Activated CD4-positive, alpha-beta T cell treated with anti-CD3 and anti-CD28 coated beads, Interleukin-2, amount 50 U/mL, for 24 hours (primary cell): ENCODE measurements around the gene TOR3A.
"Not testable (repeated sequence)": the region's sequence is repeated elsewhere in the genome, so short reads cannot be mapped to it uniquely, and the experiment has no call there.

Source experiments
- DNase-seq, 2 donors: peaks; one replicate each; pipeline ENCODE4 v3.0.0-alpha.2; 2020; ENCODE audit warnings: low read depth in 1 of 2, low spot score in 1 of 2

TOR3A gene, protein sequence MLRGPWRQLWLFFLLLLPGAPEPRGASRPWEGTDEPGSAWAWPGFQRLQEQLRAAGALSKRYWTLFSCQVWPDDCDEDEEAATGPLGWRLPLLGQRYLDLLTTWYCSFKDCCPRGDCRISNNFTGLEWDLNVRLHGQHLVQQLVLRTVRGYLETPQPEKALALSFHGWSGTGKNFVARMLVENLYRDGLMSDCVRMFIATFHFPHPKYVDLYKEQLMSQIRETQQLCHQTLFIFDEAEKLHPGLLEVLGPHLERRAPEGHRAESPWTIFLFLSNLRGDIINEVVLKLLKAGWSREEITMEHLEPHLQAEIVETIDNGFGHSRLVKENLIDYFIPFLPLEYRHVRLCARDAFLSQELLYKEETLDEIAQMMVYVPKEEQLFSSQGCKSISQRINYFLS

GRCh38 chr1:179081687-179082332 lies at the start of gene TOR3A:
TSS of gene TOR3A (plus strand) at chr1:179082070. CDS start at chr1:179082129, 59 bp downstream.
- DNase-seq = peak; percentile 60 to 77

- no peak for DNase-seq
Measured at GRCh38 chr1:179034720-179035119, 47.1 kb upstream of the TOR3A start.

DNA sequence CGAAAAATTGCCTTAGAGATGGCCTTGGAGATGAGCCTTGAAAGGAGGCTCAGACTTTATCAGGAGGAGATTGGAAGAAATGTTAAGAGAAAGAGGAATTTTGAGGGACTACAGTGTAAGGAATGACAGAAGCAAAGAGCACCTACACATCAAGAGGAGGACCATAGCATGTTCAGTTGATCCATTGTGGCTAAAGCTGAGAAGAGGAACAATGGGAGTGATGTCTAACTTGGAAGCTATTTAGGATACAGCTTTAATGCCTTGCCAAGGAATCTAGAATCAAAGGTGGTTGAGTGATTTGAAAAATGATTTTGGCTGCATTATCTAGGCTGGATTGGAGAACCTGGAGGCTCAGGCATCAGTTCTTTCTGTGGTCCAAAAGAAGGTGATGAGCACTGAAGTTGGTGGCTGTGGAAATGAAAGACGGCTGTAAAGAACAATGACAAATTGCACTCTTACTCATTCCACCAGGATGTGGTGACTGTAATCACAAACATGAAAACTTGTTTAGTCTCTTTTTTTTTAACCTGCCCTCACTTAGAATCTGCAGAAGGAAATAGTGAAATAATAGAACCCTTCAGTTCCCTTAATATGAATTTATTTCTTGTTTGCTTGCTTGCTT lies 44.9 kb upstream of the TOR3A start:
- DNase-seq = no peak

- no peak for DNase-seq
Measured at GRCh38 chr1:179038528-179039281, 43.2 kb upstream of the TOR3A start.

DNA sequence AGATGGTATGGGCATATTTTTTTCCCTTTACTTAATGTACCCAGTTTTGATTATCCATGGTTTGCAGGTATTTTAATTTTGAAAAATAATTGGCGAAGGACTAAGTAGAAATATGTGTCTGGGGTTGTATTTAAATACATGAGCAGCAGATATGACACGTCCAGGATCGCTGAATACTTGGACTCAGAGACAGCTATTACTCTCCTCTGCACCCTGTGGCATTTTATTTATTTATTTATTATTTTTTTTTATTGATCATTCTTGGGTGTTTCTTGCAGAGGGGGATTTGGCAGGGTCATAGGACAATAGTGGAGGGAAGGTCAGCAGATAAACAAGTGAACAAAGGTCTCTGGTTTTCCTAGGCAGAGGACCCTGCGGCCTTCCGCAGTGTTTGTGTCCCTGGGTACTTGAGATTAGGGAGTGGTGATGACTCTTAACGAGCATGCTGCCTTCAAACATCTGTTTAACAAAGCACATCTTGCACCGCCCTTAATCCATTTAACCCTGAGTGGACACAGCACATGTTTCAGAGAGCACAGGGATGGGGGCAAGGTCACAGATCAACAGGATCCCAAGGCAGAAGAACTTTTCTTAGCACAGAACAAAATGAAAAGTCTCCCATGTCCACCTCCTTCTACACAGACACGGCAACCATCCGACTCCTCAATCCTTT lies 42.2 kb upstream of the TOR3A start:
- not testable (repeated sequence) for DNase-seq

- DNase-seq = not testable (repeated sequence)
Measured at GRCh38 chr1:179040175-179040551, 41.7 kb upstream of the TOR3A start.

DNA sequence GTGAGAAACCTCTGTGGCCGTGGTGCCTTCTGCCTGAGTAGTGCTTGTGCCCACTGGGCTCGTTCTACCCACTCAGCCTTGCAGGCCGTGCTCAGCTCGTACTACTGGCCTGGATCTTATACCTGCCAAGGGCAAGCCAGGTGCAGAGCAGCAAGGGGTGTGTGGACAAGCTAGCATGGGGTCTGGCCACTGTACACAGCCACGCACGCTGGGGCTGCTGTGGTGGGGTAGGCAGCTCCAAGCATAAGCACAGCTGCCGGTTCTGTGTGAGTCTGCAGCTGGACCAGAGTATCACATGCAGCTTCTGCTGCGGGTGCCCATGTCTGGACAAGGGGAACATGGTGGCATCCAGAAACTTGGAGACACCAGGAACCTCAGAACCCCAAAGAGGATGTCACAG lies 39.8 kb upstream of the TOR3A start:
- DNase-seq = no peak

- no peak for DNase-seq
Measured at GRCh38 chr1:179042700-179043099, 39.2 kb upstream of the TOR3A start.

DNA sequence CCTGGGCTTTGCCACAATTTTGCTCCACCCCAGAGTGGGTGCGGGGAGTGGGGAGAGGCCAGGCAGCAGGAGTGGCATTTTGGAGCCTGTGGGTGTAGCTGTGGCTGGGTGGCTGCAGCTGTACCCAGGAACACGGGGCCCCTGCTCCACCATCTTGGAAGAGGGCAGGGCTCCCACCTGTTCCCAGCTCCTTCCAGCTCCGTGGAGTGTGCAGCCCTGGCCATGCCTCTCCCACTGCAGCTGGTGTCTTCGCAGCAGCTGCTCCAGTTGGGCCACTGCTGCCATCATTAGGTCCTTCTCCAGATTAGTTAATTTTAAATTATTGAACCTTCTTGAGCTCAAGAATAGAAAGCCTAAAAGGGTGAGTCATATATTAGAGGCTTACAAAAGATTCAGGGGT lies 38.6 kb upstream of the TOR3A start:
- no peak for DNase-seq

DNA sequence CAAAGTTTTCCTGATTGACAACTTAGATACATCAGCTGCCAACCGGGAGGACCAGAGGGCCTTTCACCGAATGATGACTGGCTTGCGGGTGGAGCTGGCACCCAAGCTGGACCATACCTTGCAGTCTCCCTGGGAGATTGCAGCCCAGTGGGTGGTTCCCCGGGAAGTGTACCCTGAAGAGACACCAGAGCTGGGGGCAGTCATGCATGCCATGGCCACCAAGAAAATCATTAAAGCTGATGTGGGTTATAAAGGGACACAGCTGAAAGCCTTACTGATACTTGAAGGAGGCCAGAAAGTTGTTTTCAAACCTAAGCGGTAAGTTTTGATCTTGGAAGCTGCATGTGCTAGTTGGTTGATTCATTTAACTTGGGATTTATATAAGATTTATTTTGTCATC lies 38.0 kb upstream of the TOR3A start:
- no peak for DNase-seq

DNA sequence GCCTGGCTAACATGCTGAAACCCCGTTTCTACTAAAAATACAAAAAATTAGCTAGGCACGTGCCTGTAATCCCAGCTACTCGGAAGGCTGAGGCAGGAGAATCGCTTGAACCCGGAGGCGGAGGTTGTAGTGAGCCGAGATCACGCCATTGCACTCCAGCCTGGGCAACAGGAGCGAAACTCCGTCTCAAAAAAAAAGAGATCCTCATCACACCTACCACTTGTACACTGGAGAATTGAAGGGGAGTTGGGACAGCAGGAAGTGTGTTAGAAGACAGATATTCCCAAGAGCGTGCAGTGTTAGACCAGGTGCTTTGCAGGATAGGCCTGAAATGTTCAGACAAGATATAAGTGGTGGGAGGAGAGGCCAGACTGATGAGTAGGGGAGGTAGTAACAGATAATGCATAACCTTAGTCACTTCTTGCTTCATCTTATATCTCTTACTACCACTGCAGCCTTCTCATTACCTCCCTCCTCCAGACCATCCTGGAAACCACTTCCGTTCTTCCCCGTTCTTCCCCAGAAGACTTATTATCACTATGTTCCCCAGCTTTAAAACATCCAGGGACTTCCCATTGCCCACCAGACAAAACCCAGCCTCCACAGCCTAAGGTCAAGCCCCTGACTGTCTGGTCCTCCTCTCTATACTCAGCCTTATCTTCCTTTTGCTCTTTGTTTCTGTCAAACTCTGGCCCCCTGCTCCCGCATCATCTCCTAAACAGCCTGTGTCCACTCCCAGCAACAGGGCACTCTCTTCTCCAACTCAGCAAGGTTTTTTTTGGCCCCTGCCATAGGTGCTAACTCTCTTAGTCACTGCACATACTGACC lies 34.8 kb upstream of the TOR3A start:
- DNase-seq = no peak

DNA sequence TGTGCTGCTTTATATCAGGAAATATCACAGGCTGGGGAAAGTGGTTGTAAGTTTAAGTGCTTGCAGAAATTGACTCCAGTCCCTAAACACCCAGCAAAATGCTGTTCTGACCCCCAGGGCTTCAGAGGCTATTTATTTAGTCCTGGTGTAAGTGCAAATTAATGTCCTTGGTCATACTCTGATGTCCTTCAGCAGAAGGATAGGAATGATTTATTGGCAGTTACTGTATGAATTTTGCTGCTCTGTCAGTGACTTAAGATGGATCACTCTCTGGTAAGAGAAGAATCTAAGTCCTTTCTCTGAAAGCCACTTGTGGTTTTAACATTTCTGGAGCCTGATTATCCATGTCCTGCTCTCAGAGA lies 34.3 kb upstream of the TOR3A start:
- DNase-seq = no peak

- no peak for DNase-seq
Measured at GRCh38 chr1:179048339-179049124, 33.3 kb upstream of the TOR3A start.

- no peak for DNase-seq
Measured at GRCh38 chr1:179052776-179053175, 29.1 kb upstream of the TOR3A start.

DNA sequence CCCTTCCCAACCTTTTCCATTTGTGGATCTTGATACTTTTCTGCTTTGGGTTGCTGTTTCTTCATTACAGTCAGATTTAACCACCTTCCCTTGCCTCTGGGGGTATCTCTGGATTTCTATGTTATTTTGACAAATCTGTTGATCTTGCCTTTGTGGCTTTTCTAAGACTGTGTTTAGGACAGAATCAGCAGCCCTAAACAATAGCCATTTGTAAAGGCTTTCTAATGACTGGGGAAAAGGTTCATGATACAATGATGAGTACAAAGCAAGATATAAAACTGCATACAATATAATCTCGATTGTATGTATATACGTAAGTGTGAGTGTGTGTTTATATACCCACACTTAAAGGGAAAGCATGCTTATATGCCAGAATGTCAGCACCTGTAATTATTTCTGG lies 28.4 kb upstream of the TOR3A start:
- DNase-seq = no peak

GRCh38 chr1:179055937-179056336 lies 25.9 kb upstream of the TOR3A start:
- no peak for DNase-seq

DNA sequence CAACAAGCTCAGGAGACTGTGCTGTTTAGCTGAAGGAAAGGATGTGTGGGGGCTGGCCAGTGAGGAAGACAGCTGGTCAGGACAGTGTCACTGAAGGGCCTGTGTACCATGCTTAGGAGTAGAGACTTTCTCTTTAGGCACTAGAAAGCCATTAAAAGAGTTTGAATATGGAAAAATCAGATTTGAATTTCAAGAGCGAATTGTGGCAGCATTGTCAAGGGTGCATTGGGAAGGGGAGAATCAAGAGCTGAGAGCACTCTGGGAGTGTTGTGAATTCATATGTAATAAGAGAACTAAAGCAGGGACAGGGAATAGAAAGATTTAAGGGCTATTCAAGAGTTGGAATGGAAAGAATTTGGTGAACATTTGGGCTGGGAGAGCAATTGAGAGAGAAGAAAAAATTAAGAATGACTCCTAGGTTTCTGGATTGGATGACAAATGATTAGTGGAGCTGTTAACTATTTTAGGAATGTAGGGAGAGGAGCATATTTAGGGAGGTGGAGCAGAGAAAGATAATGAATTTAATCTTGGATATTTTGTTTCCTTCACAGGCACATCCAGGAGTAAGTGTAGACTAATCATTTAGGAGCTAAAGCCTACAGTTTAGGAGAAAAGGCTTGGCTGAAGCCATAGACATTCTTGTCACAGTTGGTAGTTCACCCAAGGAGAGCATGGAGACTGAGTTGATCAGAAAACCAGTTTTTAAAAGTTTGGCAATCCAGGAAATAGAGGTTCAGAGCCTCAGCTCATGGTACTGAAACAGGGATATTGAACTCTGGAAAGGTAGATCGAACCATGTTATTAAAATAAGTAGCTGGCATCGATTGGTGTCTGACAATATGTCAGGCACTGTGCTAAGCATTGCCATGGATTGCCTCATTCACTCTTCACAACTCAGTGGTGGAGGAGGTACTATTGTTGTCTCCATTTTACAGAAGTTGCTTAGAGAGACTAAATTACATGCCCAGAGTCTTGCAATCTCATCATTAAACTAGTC lies 23.1 kb upstream of the TOR3A start:
- DNase-seq = no peak
